Measurements from ENCODE around the gene DHRS3.

The DHRS3 gene

GRCh38 chr1:12640237-12640957, 22.4 kb upstream of the DHRS3 start:
- H3K79me2 ChIP-seq: no peaks in the 10 kb centered on the region
- TF ChIP-seq, protein P1, sequence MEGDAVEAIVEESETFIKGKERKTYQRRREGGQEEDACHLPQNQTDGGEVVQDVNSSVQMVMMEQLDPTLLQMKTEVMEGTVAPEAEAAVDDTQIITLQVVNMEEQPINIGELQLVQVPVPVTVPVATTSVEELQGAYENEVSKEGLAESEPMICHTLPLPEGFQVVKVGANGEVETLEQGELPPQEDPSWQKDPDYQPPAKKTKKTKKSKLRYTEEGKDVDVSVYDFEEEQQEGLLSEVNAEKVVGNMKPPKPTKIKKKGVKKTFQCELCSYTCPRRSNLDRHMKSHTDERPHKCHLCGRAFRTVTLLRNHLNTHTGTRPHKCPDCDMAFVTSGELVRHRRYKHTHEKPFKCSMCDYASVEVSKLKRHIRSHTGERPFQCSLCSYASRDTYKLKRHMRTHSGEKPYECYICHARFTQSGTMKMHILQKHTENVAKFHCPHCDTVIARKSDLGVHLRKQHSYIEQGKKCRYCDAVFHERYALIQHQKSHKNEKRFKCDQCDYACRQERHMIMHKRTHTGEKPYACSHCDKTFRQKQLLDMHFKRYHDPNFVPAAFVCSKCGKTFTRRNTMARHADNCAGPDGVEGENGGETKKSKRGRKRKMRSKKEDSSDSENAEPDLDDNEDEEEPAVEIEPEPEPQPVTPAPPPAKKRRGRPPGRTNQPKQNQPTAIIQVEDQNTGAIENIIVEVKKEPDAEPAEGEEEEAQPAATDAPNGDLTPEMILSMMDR (IDR thresholded peaks at IDR 0.05): no peak
- H3K9me3 ChIP-seq (ENCODE audit: control insufficient read depth, low read length): peaks cover 2% of the 10 kb centered on the region
- H3K27ac ChIP-seq: no peak overlapping the region
- no peak overlapping the region for H2AFZ ChIP-seq
- no peak overlapping the region for H3K9ac ChIP-seq
- no peak overlapping the region for H3K4me2 ChIP-seq (ENCODE audit: low read length)
- H3K27me3 ChIP-seq (ENCODE audit: control insufficient read depth, insufficient read depth, low read length): no peaks in the 10 kb centered on the region
- no peaks in the 10 kb centered on the region for H3K4me1 ChIP-seq
- no peaks in the 10 kb centered on the region for H3K36me3 ChIP-seq (ENCODE audit: control insufficient read depth, insufficient read depth, low read length)
- no peak overlapping the region for H3K4me3 ChIP-seq (ENCODE audit: low read depth, low read length)

DNA sequence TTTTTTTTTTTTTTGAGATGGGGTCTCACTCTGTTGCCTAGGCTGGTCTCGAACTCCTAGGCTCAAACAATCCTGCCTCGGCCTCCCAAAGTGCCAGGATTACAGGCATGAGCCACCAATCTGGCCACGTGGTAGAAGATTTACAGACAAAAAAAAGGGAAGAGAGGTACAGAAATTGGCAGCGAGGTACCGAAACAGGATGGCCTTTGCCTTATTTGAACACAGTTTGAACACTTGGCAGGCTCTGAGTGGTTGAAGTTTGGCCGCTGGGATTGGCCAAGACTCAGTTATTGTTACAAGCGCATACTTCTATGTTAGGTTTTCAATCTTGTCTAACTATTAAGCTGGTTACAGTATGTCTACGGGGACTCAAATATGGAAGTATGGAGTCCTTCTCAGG, 19.7 kb upstream of the DHRS3 start:
- Histone ChIP-seq H3K4me3 (ENCODE audit: low read depth, low read length) (no peak overlapping the region), H3K4me2 (ENCODE audit: low read length) (no peak overlapping the region), H3K9me3 (ENCODE audit: control insufficient read depth, low read length) (peaks cover 2% of the 10 kb centered on the region), H3K27me3 (ENCODE audit: control insufficient read depth, insufficient read depth, low read length) (no peaks in the 10 kb centered on the region), H3K27ac (no peak overlapping the region), H3K79me2 (no peaks in the 10 kb centered on the region), H2AFZ (no peak overlapping the region), H3K36me3 (ENCODE audit: control insufficient read depth, insufficient read depth, low read length) (no peaks in the 10 kb centered on the region), H3K4me1 (no peaks in the 10 kb centered on the region), H3K9ac (no peak overlapping the region)
- TF ChIP-seq, protein P1 (IDR thresholded peaks at IDR 0.05): no peak

DNA sequence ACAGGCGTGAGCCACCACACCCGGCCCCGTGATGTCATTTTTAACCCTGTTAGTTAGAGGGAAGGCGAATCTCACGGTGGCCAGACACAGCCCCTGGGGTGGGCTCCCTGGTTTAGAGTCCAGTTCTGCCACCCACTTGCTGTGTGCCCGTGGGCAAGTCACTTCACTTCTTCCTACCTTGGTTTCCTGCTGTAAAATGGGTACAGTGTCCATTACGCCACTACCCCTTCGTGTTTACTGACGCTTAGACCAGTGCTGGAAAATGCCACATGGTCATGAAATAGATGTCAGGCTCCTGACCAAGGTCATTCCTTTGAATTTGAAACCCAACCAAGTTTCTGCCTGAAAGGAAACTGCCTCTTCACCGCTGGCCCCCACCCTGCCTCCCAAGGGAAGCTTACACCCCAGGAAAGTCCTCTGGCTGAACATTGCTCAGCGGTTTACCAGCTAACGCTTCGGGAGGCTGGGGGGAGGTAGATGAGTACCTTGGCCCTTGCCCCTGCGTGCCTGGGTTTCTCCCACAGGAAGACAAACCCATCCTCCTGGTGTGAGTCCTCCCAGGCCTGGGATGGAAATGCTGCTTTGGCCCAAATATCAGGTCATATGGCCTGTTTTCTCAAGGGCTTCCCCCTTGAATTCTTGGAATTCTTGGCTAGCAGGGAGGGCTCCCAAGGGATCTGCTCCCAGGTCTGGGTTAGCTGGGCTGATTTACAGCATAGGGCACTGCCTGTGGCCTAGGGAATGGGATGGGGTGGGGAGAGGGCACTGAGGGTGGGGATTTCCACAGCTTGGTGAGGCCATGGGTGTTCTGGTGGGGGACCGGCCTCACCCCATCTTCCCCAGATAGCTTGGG, 18.3 kb upstream of the DHRS3 start:
- Histone ChIP-seq H3K9ac (no peak overlapping the region), H3K4me2 (ENCODE audit: low read length) (no peak overlapping the region), H3K27me3 (ENCODE audit: control insufficient read depth, insufficient read depth, low read length) (no peaks in the 10 kb centered on the region), H3K36me3 (ENCODE audit: control insufficient read depth, insufficient read depth, low read length) (no peaks in the 10 kb centered on the region), H3K79me2 (no peaks in the 10 kb centered on the region), H3K27ac (no peak overlapping the region), H3K4me3 (ENCODE audit: low read depth, low read length) (no peak overlapping the region), H3K4me1 (no peaks in the 10 kb centered on the region), H3K9me3 (ENCODE audit: control insufficient read depth, low read length) (peaks cover 2% of the 10 kb centered on the region), H2AFZ (no peak overlapping the region)
- TF ChIP-seq, protein P1 (IDR thresholded peaks at IDR 0.05): no peak

- Histone ChIP-seq H3K79me2 (no peaks in the 10 kb centered on the region), H2AFZ (no peak overlapping the region), H3K4me2 (ENCODE audit: low read length) (no peak overlapping the region), H3K4me1 (no peaks in the 10 kb centered on the region), H3K4me3 (ENCODE audit: low read depth, low read length) (no peak overlapping the region), H3K36me3 (ENCODE audit: control insufficient read depth, insufficient read depth, low read length) (no peaks in the 10 kb centered on the region), H3K9me3 (ENCODE audit: control insufficient read depth, low read length) (no peaks in the 10 kb centered on the region), H3K27ac (no peak overlapping the region), H3K9ac (no peak overlapping the region), H3K27me3 (ENCODE audit: control insufficient read depth, insufficient read depth, low read length) (no peaks in the 10 kb centered on the region)
- TF ChIP-seq, protein P1 (IDR thresholded peaks at IDR 0.05): no peak
These were observed 16.7 kb upstream of the DHRS3 start for GRCh38 chr1:12634696-12635202.
